Activated CD4-positive, alpha-beta memory T cell treated with anti-CD3 and anti-CD28 coated beads, Interleukin-2, amount 10 ng/mL, durations not matched to agents 7 days and 5 days (primary cell): Measurements from ENCODE around the gene DUT. TPM values are rescaled to one million over a fixed set of nuclear protein-coding genes. Genes with fewer than 3 reads are reported as not detected.

ENCODE experiments used
- CTCF ChIA-PET: fragments of 350-600 bp; sonication (Branson Sonifier 250); formaldehyde crosslinking; loops from one replicate; lab custom pipeline; 2021; ENCODE audit warnings: antibody characterized with exemption, inconsistent platforms; lab: Charles Lee
- POLR2A ChIA-PET: fragments of 350-600 bp; sonication (Branson Sonifier 250); formaldehyde crosslinking; loops from one replicate; lab custom pipeline; 2021; ENCODE audit warnings: antibody characterized with exemption; lab: Charles Lee
- DNase-seq: peaks from one replicate; pipeline ENCODE4 v3.0.0-alpha.2; 2020
- H3K27ac Mint-ChIP-seq: one replicate; pipeline ENCODE4 v1.8.0; 2021; ENCODE audit warnings: mild to moderate bottlenecking, mixed read lengths
- H3K27me3 Mint-ChIP-seq: one replicate; pipeline ENCODE4 v1.8.0; 2021; ENCODE audit warnings: mixed read lengths
- H3K36me3 Mint-ChIP-seq: one replicate; pipeline ENCODE4 v1.8.0; 2021; ENCODE audit warnings: low read depth, mixed read lengths
- H3K4me1 Mint-ChIP-seq: one replicate; pipeline ENCODE4 v1.8.0; 2021; ENCODE audit warnings: mixed read lengths
- H3K4me3 Mint-ChIP-seq: one replicate; pipeline ENCODE4 v1.8.0; 2021; ENCODE audit warnings: mild to moderate bottlenecking, mixed read lengths
- H3K9me3 Mint-ChIP-seq: one replicate; pipeline ENCODE4 v1.8.0; 2021; ENCODE audit warnings: mixed read lengths
- total RNA-seq, 2 experiments: library from RNA; stranded (reverse); gene quantifications; one replicate each; pipeline ENCODE4 v1.2.3, GENCODE V29; 2021

The DUT gene
- 100 to 1,000 TPM; 267 to 282 TPM for total RNA-seq

GRCh38 chr15:48330855-48331795 is at the start of gene DUT:
DUT (plus strand) TSS chr15:48331429; CDS start chr15:48331516, 87 bp downstream.
- Mint-ChIP-seq H3K4me3 (peak within 1 kb of the TSS; percentile 92), H3K9me3 (no peaks in the 10 kb centered on the region), H3K4me1 (peaks cover 45% of the 10 kb centered on the region), H3K27me3 (no peaks in the 10 kb centered on the region), H3K36me3 (peaks cover 27% of the 10 kb centered on the region), H3K27ac (peak within 1 kb of the TSS; percentile 96)
- DNase-seq = peak; percentile 86
- POLR2A ChIA-PET = interaction anchor here (0.6 to 4.3 kb wide), 12 partner anchors 8 to 1954 kb away, joined by 3 to 34 read pairs (median 6); partner anchors contain the start of genes CEP152, EID1 and MYEF2
- CTCF ChIA-PET = no interaction called here

GRCh38 chr15:48281674-48282073 is 49.6 kb upstream of the DUT start:
- ChIA-PET CTCF (no interaction called here), POLR2A (no interaction called here)
- DNase-seq = no peak
- Mint-ChIP-seq H3K4me1 (peaks cover 2% of the 10 kb centered on the region), H3K36me3 (no peaks in the 10 kb centered on the region), H3K4me3 (no peak overlapping the region), H3K9me3 (no peaks in the 10 kb centered on the region), H3K27ac (no peak overlapping the region), H3K27me3 (peaks cover 10% of the 10 kb centered on the region)

- H3K36me3 Mint-ChIP-seq = no peaks in the 10 kb centered on the region
- ChIA-PET POLR2A (no interaction called here), CTCF (no interaction called here)
- H3K27me3 Mint-ChIP-seq = peaks cover 10% of the 10 kb centered on the region
- H3K9me3 Mint-ChIP-seq = no peaks in the 10 kb centered on the region
- no peak for DNase-seq
- H3K4me1 Mint-ChIP-seq = peaks cover 2% of the 10 kb centered on the region
- no peak overlapping the region for H3K4me3 Mint-ChIP-seq
- H3K27ac Mint-ChIP-seq = no peak overlapping the region
Measured at GRCh38 chr15:48282216-48282615, 49.0 kb upstream of the DUT start.

- POLR2A ChIA-PET = no interaction called here
- H3K4me3 Mint-ChIP-seq = no peak overlapping the region
- H3K27ac Mint-ChIP-seq = no peak overlapping the region
- no peak for DNase-seq
- peaks cover 2% of the 10 kb centered on the region for H3K4me1 Mint-ChIP-seq
- H3K36me3 Mint-ChIP-seq = no peaks in the 10 kb centered on the region
- no peaks in the 10 kb centered on the region for H3K9me3 Mint-ChIP-seq
- CTCF ChIA-PET = interaction anchor here (0.8 to 3.3 kb wide), 4 partner anchors 10 to 1087 kb away, joined by 3 to 11 read pairs (median 3); no protein-coding TSS in a partner anchor
- H3K27me3 Mint-ChIP-seq = peaks cover 10% of the 10 kb centered on the region
Measured at GRCh38 chr15:48283396-48284145, 47.7 kb upstream of the DUT start.

- H3K4me1 Mint-ChIP-seq = peaks cover 2% of the 10 kb centered on the region
- ChIA-PET CTCF (interaction anchor here (0.7 to 3.3 kb wide), 16 partner anchors 9 to 1089 kb away, joined by 3 to 11 read pairs (median 3); no protein-coding TSS in a partner anchor), POLR2A (no interaction called here)
- H3K27ac Mint-ChIP-seq = no peak overlapping the region
- no peak overlapping the region for H3K4me3 Mint-ChIP-seq
- DNase-seq = peak; percentile 37
- peaks cover 6% of the 10 kb centered on the region for H3K27me3 Mint-ChIP-seq
- no peaks in the 10 kb centered on the region for H3K36me3 Mint-ChIP-seq
- no peaks in the 10 kb centered on the region for H3K9me3 Mint-ChIP-seq
Measured at GRCh38 chr15:48285329-48286214, 45.7 kb upstream of the DUT start.

- Mint-ChIP-seq H3K27ac (no peak overlapping the region), H3K4me1 (peaks cover 2% of the 10 kb centered on the region), H3K9me3 (no peaks in the 10 kb centered on the region), H3K4me3 (no peak overlapping the region), H3K36me3 (no peaks in the 10 kb centered on the region), H3K27me3 (no peaks in the 10 kb centered on the region)
- CTCF ChIA-PET = interaction anchor here (1.4 kb wide), 1 partner anchor 1094 kb away, joined by 5 read pairs; no protein-coding TSS in a partner anchor
- POLR2A ChIA-PET = no interaction called here
- no peak for DNase-seq
Measured at GRCh38 chr15:48289628-48290027, 41.6 kb upstream of the DUT start.

GRCh38 chr15:48292458-48292857 is 38.8 kb upstream of the DUT start:
- Mint-ChIP-seq H3K9me3 (no peaks in the 10 kb centered on the region), H3K36me3 (no peaks in the 10 kb centered on the region), H3K27ac (no peak overlapping the region), H3K4me3 (no peak overlapping the region), H3K4me1 (no peaks in the 10 kb centered on the region), H3K27me3 (peaks cover 7% of the 10 kb centered on the region)
- POLR2A ChIA-PET = no interaction called here
- DNase-seq = no peak
- CTCF ChIA-PET = no interaction called here

- H3K27me3 Mint-ChIP-seq = peaks cover 7% of the 10 kb centered on the region
- H3K36me3 Mint-ChIP-seq = no peaks in the 10 kb centered on the region
- ChIA-PET CTCF (no interaction called here), POLR2A (no interaction called here)
- H3K9me3 Mint-ChIP-seq = no peaks in the 10 kb centered on the region
- H3K4me1 Mint-ChIP-seq = no peaks in the 10 kb centered on the region
- no peak for DNase-seq
- H3K27ac Mint-ChIP-seq = no peak overlapping the region
- H3K4me3 Mint-ChIP-seq = no peak overlapping the region
Measured at GRCh38 chr15:48297668-48298067, 33.6 kb upstream of the DUT start.

- Mint-ChIP-seq H3K27ac (no peak overlapping the region), H3K4me3 (no peak overlapping the region), H3K9me3 (no peaks in the 10 kb centered on the region), H3K4me1 (no peaks in the 10 kb centered on the region), H3K36me3 (no peaks in the 10 kb centered on the region), H3K27me3 (peaks cover 7% of the 10 kb centered on the region)
- ChIA-PET POLR2A (no interaction called here), CTCF (interaction anchor here (1.1 to 1.8 kb wide), 2 partner anchors 15 to 53 kb away, joined by 3 to 4 read pairs; no protein-coding TSS in a partner anchor)
- DNase-seq = no peak
Measured at GRCh38 chr15:48298914-48299313, 32.3 kb upstream of the DUT start.

GRCh38 chr15:48300038-48300437 is 31.2 kb upstream of the DUT start:
- ChIA-PET POLR2A (no interaction called here), CTCF (interaction anchor here (0.7 to 1.1 kb wide), 2 partner anchors 16 to 352 kb away, joined by 3 read pairs; no protein-coding TSS in a partner anchor)
- H3K4me3 Mint-ChIP-seq = no peak overlapping the region
- H3K36me3 Mint-ChIP-seq = no peaks in the 10 kb centered on the region
- DNase-seq = no peak
- no peaks in the 10 kb centered on the region for H3K9me3 Mint-ChIP-seq
- H3K27ac Mint-ChIP-seq = no peak overlapping the region
- H3K4me1 Mint-ChIP-seq = no peaks in the 10 kb centered on the region
- peaks cover 7% of the 10 kb centered on the region for H3K27me3 Mint-ChIP-seq

- POLR2A ChIA-PET = interaction anchor here (0.8 kb wide), 1 partner anchor 28 kb away, joined by 3 read pairs; no protein-coding TSS in a partner anchor
- no peaks in the 10 kb centered on the region for H3K9me3 Mint-ChIP-seq
- CTCF ChIA-PET = interaction anchor here (0.8 kb wide), 1 partner anchor 19 kb away, joined by 3 read pairs; no protein-coding TSS in a partner anchor
Measured at GRCh38 chr15:48304398-48304797, 26.8 kb upstream of the DUT start.

GRCh38 chr15:48306639-48307038 is 24.6 kb upstream of the DUT start:
- ChIA-PET POLR2A (no interaction called here), CTCF (interaction anchor here (1.8 kb wide), 1 partner anchor 30 kb away, joined by 4 read pairs; no protein-coding TSS in a partner anchor)
- Mint-ChIP-seq H3K36me3 (no peaks in the 10 kb centered on the region), H3K4me1 (no peaks in the 10 kb centered on the region), H3K4me3 (no peak overlapping the region), H3K27ac (no peak overlapping the region), H3K9me3 (no peaks in the 10 kb centered on the region), H3K27me3 (peaks cover 9% of the 10 kb centered on the region)
- DNase-seq = no peak

More at GRCh38 chr15:48304398-48304797, 26.8 kb upstream of the DUT start:
- Mint-ChIP-seq H3K27ac (no peak overlapping the region), H3K36me3 (no peaks in the 10 kb centered on the region), H3K4me1 (no peaks in the 10 kb centered on the region), H3K4me3 (no peak overlapping the region), H3K27me3 (peaks cover 7% of the 10 kb centered on the region)
- DNase-seq = no peak
